Ectodermal cell (in vitro differentiated cells): ENCODE measurements around the gene VEZT.
"Not testable (repeated sequence)": the region's sequence is repeated elsewhere in the genome, so short reads cannot be mapped to it uniquely, and the experiment has no call there.

Experiments used
- H3K27ac ChIP-seq: 2 replicates; pipeline ENCODE4 v1.7.0; 2013; ENCODE audit warnings: mild to moderate bottlenecking, low read depth, low read length; ENCODE audit not compliant: insufficient read depth, poor library complexity, severe bottlenecking
- H3K27me3 ChIP-seq: 2 replicates; pipeline ENCODE4 v1.7.0; 2013; ENCODE audit warnings: mild to moderate bottlenecking, low read length; ENCODE audit not compliant: insufficient read depth, control insufficient read depth, poor library complexity, severe bottlenecking
- H3K36me3 ChIP-seq: one replicate; pipeline ENCODE4 v1.7.0; 2013; ENCODE audit warnings: low read length; ENCODE audit not compliant: control insufficient read depth, insufficient read depth
- H3K4me1 ChIP-seq: one replicate; pipeline ENCODE4 v1.7.0; 2013; ENCODE audit warnings: low read length; ENCODE audit not compliant: control insufficient read depth, insufficient read depth
- H3K4me3 ChIP-seq: 2 replicates; pipeline ENCODE4 v1.7.0; 2013; ENCODE audit warnings: low read depth, low read length, control low read depth; ENCODE audit not compliant: insufficient read depth
- H3K9me3 ChIP-seq: 2 replicates; pipeline ENCODE4 v1.7.0; 2013; ENCODE audit warnings: mild to moderate bottlenecking, low read length, moderate library complexity; ENCODE audit not compliant: control insufficient read depth
- WGBS, 2 experiments: methylation state at CpG; one replicate each; pipeline ENCODE4 v1.1.7; 2013; ENCODE audit warnings: missing lambda C conversion rate in 2 of 2; 5-methylcytosine and 5-hydroxymethylcytosine counted together

VEZT gene

DNA sequence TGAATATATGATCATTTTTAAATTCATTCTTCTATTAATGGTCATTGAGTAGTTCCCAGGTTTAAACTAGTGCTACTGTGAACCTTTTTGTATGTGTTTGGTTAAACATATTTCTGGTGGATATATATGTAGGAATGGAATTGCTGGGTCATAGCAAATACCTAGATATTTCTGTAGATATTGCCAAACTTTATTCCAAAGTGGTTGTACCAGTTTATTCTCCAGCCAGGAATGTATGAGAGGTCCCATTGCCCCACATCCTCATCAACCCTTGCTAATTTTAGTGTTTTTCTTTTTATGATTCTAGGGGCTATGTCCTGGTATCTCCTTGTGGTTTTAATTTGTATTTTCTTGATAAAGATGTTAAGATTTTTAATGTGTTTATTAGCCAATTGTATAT, 3.1 kb downstream of the VEZT start:
- Histone ChIP-seq H3K4me1 (no peaks in the 10 kb centered on the region), H3K4me3 (no peak overlapping the region), H3K9me3 (no peaks in the 10 kb centered on the region), H3K27ac (no peak overlapping the region), H3K27me3 (no peaks in the 10 kb centered on the region), H3K36me3 (peaks cover 5% of the 10 kb centered on the region)

- peaks cover 5% of the 10 kb centered on the region for H3K36me3 ChIP-seq
- no peak overlapping the region for H3K4me3 ChIP-seq
- H3K27ac ChIP-seq = no peak overlapping the region
- no peaks in the 10 kb centered on the region for H3K9me3 ChIP-seq
- no peaks in the 10 kb centered on the region for H3K27me3 ChIP-seq
- WGBS, 2 experiments = 91 to 92% methylated on average over 8 of the region's 8 CpGs
- H3K4me1 ChIP-seq = no peaks in the 10 kb centered on the region
These were observed 6.9 kb downstream of the VEZT start for GRCh38 chr12:95224202-95225170.

- Histone ChIP-seq H3K9me3 (no peaks in the 10 kb centered on the region), H3K27ac (no peak overlapping the region), H3K4me1 (no peaks in the 10 kb centered on the region), H3K27me3 (no peaks in the 10 kb centered on the region), H3K36me3 (peaks cover 5% of the 10 kb centered on the region), H3K4me3 (no peak overlapping the region)
- WGBS, 2 experiments = 94 to 95% methylated on average over 1 of the region's 1 CpG
These were observed 8.1 kb downstream of the VEZT start for GRCh38 chr12:95225645-95226212.

GRCh38 chr12:95227818-95228356, 10.3 kb downstream of the VEZT start:
- H3K4me1 ChIP-seq = no peaks in the 10 kb centered on the region
- H3K27ac ChIP-seq = no peak overlapping the region
- H3K4me3 ChIP-seq = no peak overlapping the region
- peaks cover 5% of the 10 kb centered on the region for H3K36me3 ChIP-seq
- no peaks in the 10 kb centered on the region for H3K27me3 ChIP-seq
- WGBS, 2 experiments = 91 to 100% methylated on average over 1 to 2 of the region's 3 CpGs
- no peaks in the 10 kb centered on the region for H3K9me3 ChIP-seq

DNA sequence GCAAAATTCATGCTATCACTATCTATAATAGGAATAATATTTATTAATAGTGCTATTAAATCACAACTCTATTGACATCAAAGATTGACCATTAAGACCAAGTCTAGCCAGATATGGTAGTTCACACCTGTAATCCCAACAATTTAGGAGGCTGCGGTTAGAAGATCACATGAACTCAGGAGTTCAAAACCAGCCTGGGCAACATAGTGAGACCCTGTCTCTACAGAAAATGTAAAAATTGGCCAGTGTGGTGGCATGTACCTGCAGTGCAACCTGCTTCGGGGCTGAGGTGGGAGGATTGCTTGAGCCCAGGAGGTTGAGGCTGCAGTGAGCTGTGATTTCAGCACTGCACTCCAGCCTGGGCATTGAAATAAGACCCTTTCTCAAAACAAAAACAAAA, 11.0 kb downstream of the VEZT start:
- Histone ChIP-seq H3K4me3 (no peak overlapping the region), H3K4me1 (no peaks in the 10 kb centered on the region), H3K27ac (no peak overlapping the region), H3K36me3 (peaks cover 5% of the 10 kb centered on the region), H3K27me3 (no peaks in the 10 kb centered on the region), H3K9me3 (no peaks in the 10 kb centered on the region)
- 92 to 97% methylated on average over 2 of the region's 2 CpGs for WGBS, 2 experiments

DNA sequence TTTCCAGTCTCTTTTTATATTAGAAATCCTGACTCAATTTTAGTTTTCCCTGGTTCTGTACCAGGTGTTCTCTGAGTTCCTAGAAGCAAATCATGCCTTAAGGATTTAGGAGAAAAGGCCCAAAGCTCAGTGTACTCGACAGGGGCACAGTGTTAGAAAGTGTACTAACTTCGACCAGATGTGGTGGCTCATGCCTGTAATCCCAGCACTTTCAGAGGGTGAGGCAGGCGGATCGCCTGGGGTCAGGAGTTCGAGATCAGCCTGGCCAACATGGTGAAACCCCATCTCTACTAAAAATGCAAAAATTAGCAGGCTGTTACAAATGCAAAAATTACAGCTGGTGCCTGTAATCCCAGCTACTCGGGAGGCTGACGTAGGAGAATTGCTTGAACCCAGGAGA, 12.0 kb downstream of the VEZT start:
- Histone ChIP-seq H3K36me3 (peaks cover 6% of the 10 kb centered on the region), H3K4me3 (no peak overlapping the region), H3K27ac (no peak overlapping the region), H3K9me3 (no peaks in the 10 kb centered on the region), H3K27me3 (no peaks in the 10 kb centered on the region), H3K4me1 (no peaks in the 10 kb centered on the region)
- 85 to 87% methylated on average over 7 of the region's 7 CpGs for WGBS, 2 experiments

DNA sequence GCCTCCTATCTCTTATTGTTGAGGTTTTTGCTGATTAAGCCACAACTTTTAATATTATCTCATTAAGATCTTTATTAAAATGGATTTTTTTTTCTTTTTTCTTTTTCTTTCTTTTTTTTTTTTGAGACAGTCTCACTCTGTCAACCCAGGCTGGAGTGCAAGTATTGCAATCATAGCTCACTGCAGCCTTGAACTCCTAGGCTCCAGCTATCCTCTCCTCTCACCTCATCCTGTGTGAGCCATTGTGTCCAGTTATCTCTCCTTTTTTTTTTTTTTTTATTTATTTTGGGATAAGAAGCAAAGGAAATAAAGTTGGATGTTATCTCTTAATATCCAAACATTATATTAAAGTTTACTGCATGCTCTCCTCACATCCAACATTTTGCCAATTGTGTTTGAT, 12.7 kb downstream of the VEZT start:
- H3K36me3 ChIP-seq = peaks cover 6% of the 10 kb centered on the region
- no peak overlapping the region for H3K27ac ChIP-seq
- no peaks in the 10 kb centered on the region for H3K4me1 ChIP-seq
- H3K27me3 ChIP-seq = no peaks in the 10 kb centered on the region
- no peaks in the 10 kb centered on the region for H3K9me3 ChIP-seq
- H3K4me3 ChIP-seq = no peak overlapping the region

- Histone ChIP-seq H3K27ac (no peak overlapping the region), H3K4me1 (no peaks in the 10 kb centered on the region), H3K4me3 (no peak overlapping the region), H3K9me3 (no peaks in the 10 kb centered on the region), H3K27me3 (no peaks in the 10 kb centered on the region), H3K36me3 (peaks cover 6% of the 10 kb centered on the region)
- WGBS, 2 experiments = 67 to 94% methylated on average over 1 to 2 of the region's 2 CpGs
These were observed 13.6 kb downstream of the VEZT start for GRCh38 chr12:95231190-95231589.

GRCh38 chr12:95234187-95234586, 16.6 kb downstream of the VEZT start:
- H3K9me3 ChIP-seq, H3K36me3 ChIP-seq, H3K4me3 ChIP-seq, H3K4me1 ChIP-seq, H3K27ac ChIP-seq, H3K27me3 ChIP-seq: not testable (repeated sequence)
- WGBS, 2 experiments = 93 to 97% methylated on average over 14 of the region's 14 CpGs

- not testable (repeated sequence) for H3K36me3 ChIP-seq, H3K9me3 ChIP-seq, H3K27ac ChIP-seq, H3K4me1 ChIP-seq, H3K27me3 ChIP-seq, H3K4me3 ChIP-seq
- WGBS, 2 experiments = 91 to 95% methylated on average over 27 to 31 of the region's 31 CpGs
These were observed 18.0 kb downstream of the VEZT start for GRCh38 chr12:95235621-95236020.
